B cell (primary cell): ENCODE measurements around the gene FUCA2. TPM values are rescaled to one million over a fixed set of nuclear protein-coding genes. Genes with fewer than 3 reads are reported as not detected.

Experiments used
- ATAC-seq: fragments of 200-7000 bp; cut with Tn5 transposase; one replicate; pipeline ENCODE4 v1.10.0; 2021; ENCODE audit warnings: low read depth, mild to moderate bottlenecking, moderate number of reproducible peaks, moderate library complexity
- CTCF ChIA-PET: fragments of 350-600 bp; sonication (Branson Sonifier 250); formaldehyde crosslinking; loops from one replicate; lab custom pipeline; 2021; ENCODE audit warnings: antibody characterized with exemption, inconsistent platforms; lab: Charles Lee
- POLR2A ChIA-PET: fragments of 350-600 bp; sonication (Branson Sonifier 250); formaldehyde crosslinking; loops from one replicate; lab custom pipeline; 2021; ENCODE audit warnings: antibody characterized with exemption; lab: Charles Lee
- DNase-seq: peaks from one replicate; pipeline ENCODE4 v3.0.0; 2013
- H2AFZ ChIP-seq: 2 replicates; pipeline ENCODE4 v1.6.1; 2012; ENCODE audit warnings: mild to moderate bottlenecking, low read depth, low read length; ENCODE audit not compliant: insufficient read depth, poor library complexity, severe bottlenecking
- H3K27ac ChIP-seq, 2 donors: 1 replicate in 1 of 2; 2 replicates in 1 of 2; pipeline ENCODE4 v1.5.1; 2012 to 2013; ENCODE audit warnings: low read length in 2 of 2, mild to moderate bottlenecking in 2 of 2, moderate library complexity in 1 of 2
- H3K27me3 ChIP-seq, 4 experiments: fragments of 200-600 bp in 1 of 4; sonication (generic) in 1 of 4; replicated peaks in 1 of 4; 1 replicate in 2 of 4; 2 replicates in 2 of 4; pipeline versions ENCODE4 v1.6.1 to v1.7.0; 2013 to 2016; ENCODE audit warnings: low read length in 3 of 4, mild to moderate bottlenecking in 2 of 4, mixed read lengths in 1 of 4, moderate library complexity in 1 of 4; ENCODE audit not compliant: insufficient read depth in 4 of 4, control insufficient read depth in 3 of 4; ENCODE audit errors: control extremely low read depth in 1 of 4
- H3K36me3 ChIP-seq, 2 experiments: replicated peaks in 1 of 2; 1 replicate in 1 of 2; 2 replicates in 1 of 2; pipeline versions ENCODE4 v1.6.1 to v1.7.1; 2013; ENCODE audit warnings: low read length in 1 of 2; ENCODE audit not compliant: insufficient read depth in 2 of 2, control insufficient read depth in 1 of 2; ENCODE audit errors: control extremely low read depth in 1 of 2, extremely low read depth in 1 of 2
- H3K4me1 ChIP-seq, 2 donors: fragments of 200-600 bp in 1 of 2; sonication (generic) in 1 of 2; 1 replicate in 1 of 2; 2 replicates in 1 of 2; pipeline versions ENCODE4 v1.5.1 to v1.6.1; 2013 to 2017; ENCODE audit warnings: low read length in 2 of 2; ENCODE audit not compliant: control insufficient read depth in 2 of 2, insufficient read depth in 2 of 2
- H3K4me2 ChIP-seq: replicated peaks from 2 replicates; pipeline ENCODE3; 2012; ENCODE audit warnings: mild to moderate bottlenecking, low read depth, low read length; ENCODE audit not compliant: poor library complexity, severe bottlenecking
- H3K4me3 ChIP-seq, 5 experiments: fragments of 200-600 bp in 1 of 5; sonication (generic) in 1 of 5; 1 replicate in 3 of 5; 2 replicates in 2 of 5; pipeline versions ENCODE4 v1.5.1 to v1.7.0; 2011 to 2016; ENCODE audit warnings: low read length in 4 of 5, mild to moderate bottlenecking in 4 of 5, low read depth in 2 of 5, control low read depth in 1 of 5, moderate library complexity in 1 of 5; ENCODE audit not compliant: insufficient read depth in 1 of 5; ENCODE audit errors: control extremely low read depth in 1 of 5, extremely low read depth in 1 of 5
- H3K79me2 ChIP-seq: fragments of 200-600 bp; sonication (generic); one replicate; pipeline ENCODE4 v1.6.0; 2016; ENCODE audit warnings: low read length; ENCODE audit not compliant: control insufficient read depth, insufficient read depth
- H3K9ac ChIP-seq: fragments of 200-600 bp; sonication (generic); 2 replicates; pipeline ENCODE4 v1.6.1; 2017; ENCODE audit warnings: mild to moderate bottlenecking, low read length, moderate library complexity
- H3K9me3 ChIP-seq, 3 donors: one replicate each; pipeline versions ENCODE4 v1.6.1 to v1.7.1; 2013; ENCODE audit warnings: low read length in 2 of 3; ENCODE audit not compliant: control insufficient read depth in 2 of 3, insufficient read depth in 1 of 3; ENCODE audit errors: control extremely low read depth in 1 of 3
- H4K20me1 ChIP-seq: 2 replicates; pipeline ENCODE4 v1.6.0; 2012; ENCODE audit warnings: mild to moderate bottlenecking, low read length; ENCODE audit not compliant: insufficient read depth, control insufficient read depth, poor library complexity, severe bottlenecking
- H3K27ac Mint-ChIP-seq: one replicate; pipeline ENCODE4 v1.8.0; 2021; ENCODE audit warnings: mixed read lengths
- H3K27me3 Mint-ChIP-seq: one replicate; pipeline ENCODE4 v1.8.0; 2021; ENCODE audit warnings: mixed read lengths
- H3K4me1 Mint-ChIP-seq: one replicate; pipeline ENCODE4 v1.8.0; 2021; ENCODE audit warnings: mixed read lengths
- H3K4me3 Mint-ChIP-seq: one replicate; pipeline ENCODE4 v1.8.0; 2021; ENCODE audit warnings: mixed read lengths
- H3K9me3 Mint-ChIP-seq: one replicate; pipeline ENCODE4 v1.8.0; 2022; ENCODE audit warnings: mixed read lengths; ENCODE audit not compliant: insufficient read depth
- CTCF ChIP-seq: fragments of 200-600 bp; IDR thresholded peaks from one replicate; pipeline ENCODE4 v1.8.0; 2022; ENCODE audit warnings: antibody characterized with exemption, mild to moderate bottlenecking
- EZH2 ChIP-seq: IDR thresholded peaks from 2 replicates; pipeline ENCODE4 v1.6.1; 2012; ENCODE audit warnings: borderline replicate concordance, low read depth, mild to moderate bottlenecking, moderate library complexity, low read length; ENCODE audit not compliant: insufficient read depth, poor library complexity, severe bottlenecking
- WGBS: methylation state at CpG from one replicate; pipeline ENCODE4 v1.1.5; 2013; ENCODE audit warnings: missing lambda C conversion rate; ENCODE audit not compliant: insufficient coverage; 5-methylcytosine and 5-hydroxymethylcytosine counted together
- intact Hi-C: fragments of 100-400 bp; cut with micrococcal nuclease; formaldehyde crosslinking; loops from one replicate; pipeline ENCODE4 v1.10.0; 2022
- polyA plus RNA-seq: library from polyadenylated mRNA; depleted of rRNA; stranded (reverse); fragments of >200 nt; gene quantifications from 2 replicates; pipeline ENCODE4 v1.2.3, GENCODE V29; 2012
- total RNA-seq, 2 donors: library from RNA; stranded (reverse); fragments of 120-200 nt in 1 of 2; gene quantifications; 1 replicate in 1 of 2; 2 replicates in 1 of 2; pipeline versions ENCODE4 v1.2.3 to v1.2.4, GENCODE V29; 2013 to 2022

FUCA2 gene
- total and polyA plus RNA-seq, 2 donors (not counting 1 experiment from before 2014, with no cell fraction given), result 3.6 to 8.3 TPM

GRCh38 chr6:143540192-143540591, 28.7 kb upstream of the FUCA2 start:
- Histone ChIP-seq H3K4me1 (peaks cover 20 to 28% of the 10 kb centered on the region in 2 donors), H3K27me3 (no peaks in the 10 kb centered on the region), H4K20me1 (no peaks in the 10 kb centered on the region), H3K9me3 (no peaks in the 10 kb centered on the region), H3K4me3 (no peak overlapping the region), H2AFZ (no peak overlapping the region), H3K9ac (no peak overlapping the region), H3K36me3 (no peaks in the 10 kb centered on the region), H3K4me2 (no peak overlapping the region), H3K79me2 (no peaks in the 10 kb centered on the region), H3K27ac (no peak overlapping the region)
- POLR2A ChIA-PET, result no interaction called here
- DNase-seq (no peak), ATAC-seq (no peak)
- no CpG with 5 or more reads among the region's 3 CpGs for WGBS
- intact Hi-C loops, result no loop called here
- CTCF ChIA-PET, result no interaction called here
- Mint-ChIP-seq H3K27ac (peak overlapping the region; percentile 23), H3K9me3 (no peaks in the 10 kb centered on the region), H3K4me3 (no peak overlapping the region), H3K4me1 (peaks cover 35% of the 10 kb centered on the region), H3K27me3 (no peaks in the 10 kb centered on the region)
- TF ChIP-seq CTCF (no peak), EZH2 (no peak)

GRCh38 chr6:143539734-143540133, 28.2 kb upstream of the FUCA2 start:
- Mint-ChIP-seq H3K27ac (peak overlapping the region; percentile 23), H3K9me3 (no peaks in the 10 kb centered on the region), H3K27me3 (no peaks in the 10 kb centered on the region), H3K4me3 (no peak overlapping the region), H3K4me1 (peaks cover 39% of the 10 kb centered on the region)
- ChIA-PET CTCF (no interaction called here), POLR2A (no interaction called here)
- no peak for TF ChIP-seq CTCF
- no peak for TF ChIP-seq EZH2
- Histone ChIP-seq H3K27me3 (no peaks in the 10 kb centered on the region), H3K4me3 (no peak overlapping the region), H4K20me1 (no peaks in the 10 kb centered on the region), H3K36me3 (no peaks in the 10 kb centered on the region), H2AFZ (no peak overlapping the region), H3K9me3 (no peaks in the 10 kb centered on the region), H3K9ac (no peak overlapping the region), H3K27ac (no peak overlapping the region), H3K4me1 (peaks cover 24 to 33% of the 10 kb centered on the region in 2 donors), H3K4me2 (no peak overlapping the region), H3K79me2 (no peaks in the 10 kb centered on the region)
- DNase-seq (no peak), ATAC-seq (no peak)
- WGBS, result 100% methylated on average over 4 of the region's 7 CpGs
- intact Hi-C loops, result loop anchor here (5.0 kb wide), 1 partner anchor 33 kb away; no protein-coding TSS in a partner anchor
